ENCODE data around the gene SNX20. TPM values are rescaled to one million over a fixed set of nuclear protein-coding genes. Genes with fewer than 3 reads are reported as not detected.

The SNX20 gene
- total and polyA plus RNA-seq, 2 of the 13 experiments (the other 11 are each of a cell fraction or from before 2014, with no cell fraction given): not detected

- peak; percentile 67; the same call in 1 of the 2 replicates for TF ChIP-seq TFAP4 (IDR thresholded peaks at IDR 0.05; ENCODE audit: borderline replicate concordance, low read depth)
- TF ChIP-seq IKZF5 (CRISPR knock-in tag; IDR thresholded peaks at IDR 0.05): no peak
- peak; percentile 43 for TF ChIP-seq STAG1 (CRISPR knock-in tag; IDR thresholded peaks at IDR 0.05)
- TF ChIP-seq, protein P1, sequence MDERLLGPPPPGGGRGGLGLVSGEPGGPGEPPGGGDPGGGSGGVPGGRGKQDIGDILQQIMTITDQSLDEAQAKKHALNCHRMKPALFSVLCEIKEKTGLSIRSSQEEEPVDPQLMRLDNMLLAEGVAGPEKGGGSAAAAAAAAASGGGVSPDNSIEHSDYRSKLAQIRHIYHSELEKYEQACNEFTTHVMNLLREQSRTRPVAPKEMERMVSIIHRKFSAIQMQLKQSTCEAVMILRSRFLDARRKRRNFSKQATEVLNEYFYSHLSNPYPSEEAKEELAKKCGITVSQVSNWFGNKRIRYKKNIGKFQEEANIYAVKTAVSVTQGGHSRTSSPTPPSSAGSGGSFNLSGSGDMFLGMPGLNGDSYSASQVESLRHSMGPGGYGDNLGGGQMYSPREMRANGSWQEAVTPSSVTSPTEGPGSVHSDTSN (CRISPR knock-in tag; IDR thresholded peaks at IDR 0.05): peak; percentile 23; the same call in 1 of the 2 replicates
- TF ChIP-seq ZNF557 (CRISPR knock-in tag; IDR thresholded peaks at IDR 0.05): no peak
- TF ChIP-seq ZNF773 (CRISPR knock-in tag; IDR thresholded peaks at IDR 0.05; ENCODE audit: borderline replicate concordance): no peak
- TF ChIP-seq SAP130 (CRISPR knock-in tag; IDR thresholded peaks at IDR 0.05; ENCODE audit: low read depth): peak; percentile 37; the same call in 1 of the 2 replicates
- peak; percentile 16; the same call in 1 of the 2 replicates for TF ChIP-seq SMC3 (IDR thresholded peaks at IDR 0.05; ENCODE audit: low read length)
- 0 out of 2 replicates have a peak, but pooled peaks have one; percentile 10 for TF ChIP-seq ZFP41 (CRISPR knock-in tag; IDR thresholded peaks at IDR 0.05; ENCODE audit: borderline replicate concordance)
Observed at GRCh38 chr16:50653633-50654519, 27.2 kb downstream of the SNX20 start (continued).

Data from HepG2 (cell line).